Measurements from ENCODE around the gene MRPS34.
"Not testable (repeated sequence)": the region's sequence is repeated elsewhere in the genome, so short reads cannot be mapped to it uniquely, and the experiment has no call there.

MRPS34 gene

GRCh38 chr16:1746693-1747195 lies 26.2 kb downstream of the MRPS34 start:
- no peak for FAIRE-seq

GRCh38 chr16:1745900-1746692 lies 26.8 kb downstream of the MRPS34 start:
- FAIRE-seq, result no peak

GRCh38 chr16:1745181-1745899 lies 27.6 kb downstream of the MRPS34 start:
- no peak for FAIRE-seq

DNA sequence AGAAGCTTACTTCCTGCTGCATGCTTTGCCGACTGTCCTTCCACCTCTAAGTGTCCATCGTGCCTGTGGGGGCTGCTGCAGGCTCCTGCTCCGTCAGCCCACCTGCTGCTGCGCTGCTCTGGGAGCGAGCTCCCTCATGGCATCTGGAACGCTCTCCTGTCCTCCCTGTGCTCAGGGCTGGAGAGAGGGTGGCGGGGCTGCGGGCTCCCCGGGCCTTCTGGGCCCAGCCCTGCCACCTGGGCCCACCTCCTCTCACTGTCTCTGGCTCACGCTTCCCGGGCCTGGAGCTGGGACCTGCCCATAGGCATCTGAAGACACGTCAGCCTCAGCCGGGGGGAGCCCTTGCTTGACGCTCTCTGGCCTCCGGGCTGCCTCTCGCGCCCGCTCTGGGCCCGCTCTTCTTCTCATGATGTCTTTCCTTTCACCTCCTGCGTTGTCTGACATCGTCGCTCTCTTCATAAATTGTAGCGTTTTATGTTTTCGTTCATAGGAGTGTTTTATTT lies 28.5 kb downstream of the MRPS34 start:
- FAIRE-seq, result no peak

DNA sequence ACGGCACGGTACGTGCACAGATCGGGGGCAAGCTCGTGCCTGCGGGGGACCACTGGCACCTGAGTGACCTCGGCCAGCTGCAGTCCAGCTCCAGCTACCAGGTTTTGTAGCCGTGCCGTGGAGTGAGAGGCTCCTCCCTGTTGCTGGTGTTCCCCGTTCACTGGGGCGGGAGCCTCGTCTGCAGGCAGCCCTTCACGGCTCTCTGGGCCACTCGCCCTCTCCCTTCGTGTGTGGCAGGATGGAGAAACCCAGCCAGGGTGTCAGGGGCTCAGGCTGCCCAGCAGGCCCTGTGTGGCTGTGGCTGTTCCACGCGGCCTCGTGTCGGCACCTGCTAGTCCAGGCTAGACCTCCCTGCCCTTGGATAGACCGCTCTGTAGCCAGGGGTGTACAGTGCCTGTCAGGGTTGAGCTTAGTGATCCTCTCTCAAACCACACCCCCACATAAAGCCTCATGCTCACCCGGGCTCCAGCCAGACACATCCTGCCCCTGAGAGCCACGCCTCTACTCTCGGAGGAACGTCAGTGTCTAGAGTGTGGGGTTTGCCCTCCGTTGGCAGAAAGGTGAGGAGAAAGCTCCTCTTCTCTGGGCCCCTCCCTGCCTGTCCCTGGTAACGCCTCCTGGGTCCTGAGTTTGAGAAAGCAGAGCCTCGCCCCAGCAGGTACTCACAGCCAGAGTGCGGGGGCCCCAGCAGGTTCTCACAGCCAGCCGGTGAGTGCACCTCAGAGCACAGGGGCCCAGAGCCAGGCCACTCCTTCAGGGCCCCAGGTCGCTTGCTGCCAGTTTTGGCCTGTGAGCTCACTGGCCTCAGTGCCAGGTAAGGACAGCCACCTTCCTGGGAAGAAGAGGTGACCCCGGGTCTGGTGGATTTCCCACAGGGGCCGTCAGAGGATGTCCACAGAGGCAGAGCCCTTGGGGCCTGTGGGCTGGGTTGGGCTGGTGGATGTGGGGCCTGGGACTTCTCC lies 29.3 kb downstream of the MRPS34 start:
- FAIRE-seq, result no peak

GRCh38 chr16:1741553-1742165 lies 31.3 kb downstream of the MRPS34 start:
- FAIRE-seq, result no peak

DNA sequence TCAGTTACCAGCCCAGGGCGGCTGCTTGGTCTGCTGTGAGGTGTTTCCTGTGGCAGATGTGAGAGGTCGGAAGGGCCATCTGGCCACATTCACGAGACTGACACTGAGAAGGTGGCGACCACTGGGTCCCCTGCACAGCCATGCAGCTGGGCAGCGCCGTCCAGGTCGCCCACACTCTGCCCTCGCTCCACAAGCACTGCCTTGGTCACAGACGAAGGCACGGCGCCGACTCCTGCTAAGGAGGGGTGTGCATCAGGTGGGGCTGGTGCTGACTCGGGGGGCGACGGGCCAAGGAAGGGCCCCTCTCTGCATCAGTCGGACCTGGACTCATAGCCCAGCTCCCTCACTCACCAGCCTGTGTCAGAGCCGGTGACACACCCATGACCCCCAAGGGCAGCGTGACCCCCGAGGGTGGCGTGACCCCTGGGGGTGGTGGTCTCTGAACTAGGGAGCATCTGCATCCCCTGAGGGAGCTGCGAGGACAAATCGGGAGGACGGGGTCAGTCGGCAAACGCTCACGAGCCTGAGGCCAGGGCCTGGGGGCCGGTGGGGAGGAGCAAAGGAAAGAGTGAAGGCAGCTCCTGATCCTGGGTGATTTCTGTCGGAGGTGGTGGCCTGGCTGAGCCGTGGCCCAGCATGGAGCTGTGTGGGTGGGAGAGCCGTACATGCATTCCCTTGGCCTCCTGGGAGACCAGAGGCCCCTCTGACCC lies 32.0 kb downstream of the MRPS34 start:
- no peak for FAIRE-seq

DNA sequence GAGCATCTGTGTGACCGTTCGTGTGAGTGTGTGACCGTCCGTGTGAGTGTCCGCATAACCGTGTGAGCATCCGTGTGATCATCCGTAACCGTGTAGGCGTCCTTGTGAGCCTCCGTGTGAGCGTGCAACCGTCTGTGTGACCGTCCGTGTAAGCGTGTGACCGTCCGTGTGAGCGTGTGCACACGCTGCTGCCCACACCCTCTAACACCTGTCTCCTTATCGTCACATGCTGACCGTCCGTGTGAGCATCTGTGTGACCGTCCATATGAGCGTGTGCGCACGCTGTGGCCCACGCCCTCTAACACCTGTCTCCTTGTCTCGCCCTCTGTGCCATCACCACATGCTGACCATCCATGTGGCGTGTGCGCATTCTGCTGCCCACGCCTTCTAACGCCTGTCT lies 32.7 kb downstream of the MRPS34 start:
- no peak for FAIRE-seq

- FAIRE-seq, result no peak
These were observed 38.1 kb downstream of the MRPS34 start for GRCh38 chr16:1734816-1735215.

DNA sequence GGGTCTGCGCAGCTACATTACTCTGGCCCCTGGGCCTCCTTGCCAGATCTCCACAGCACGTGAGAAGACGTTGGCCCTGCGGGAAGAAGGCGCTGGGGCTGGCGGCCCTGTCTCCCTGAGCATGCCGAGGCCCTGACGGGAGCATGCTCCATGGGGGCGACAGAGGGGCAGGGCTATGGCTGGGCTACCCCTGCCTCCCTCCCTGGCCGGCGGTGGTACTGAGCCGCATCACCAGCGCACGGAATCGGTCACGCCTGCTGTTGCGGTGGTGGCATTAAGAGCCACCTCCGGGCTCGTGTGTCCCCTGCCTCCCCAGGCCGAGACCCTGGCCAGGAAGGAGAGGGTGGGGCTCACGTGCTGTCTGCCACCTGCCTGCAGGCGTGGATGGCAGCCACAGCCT lies 38.8 kb downstream of the MRPS34 start:
- no peak for FAIRE-seq

DNA sequence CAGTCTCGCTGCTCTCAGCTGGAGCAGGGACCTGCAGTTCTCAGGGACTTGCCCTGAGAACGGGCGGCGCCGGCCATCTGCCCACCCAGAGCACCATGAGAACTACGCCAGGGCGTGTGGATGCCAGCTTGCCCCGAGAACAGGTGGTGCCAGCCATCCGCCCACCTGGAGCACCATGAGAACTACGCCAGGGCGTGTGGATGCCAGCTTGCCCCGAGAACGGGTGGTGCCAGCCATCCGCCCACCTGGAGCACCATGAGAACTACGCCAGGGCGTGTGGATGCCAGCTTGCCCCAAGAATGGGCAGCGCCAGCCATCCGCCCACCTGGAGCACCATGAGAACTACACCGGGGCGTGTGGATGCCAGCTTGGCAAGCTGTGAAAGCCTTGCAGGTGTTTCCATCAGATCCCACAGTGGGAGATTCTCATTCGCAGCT lies 40.4 kb downstream of the MRPS34 start:
- FAIRE-seq, result not testable (repeated sequence)

GRCh38 chr16:1732071-1732470 lies 40.9 kb downstream of the MRPS34 start:
- no peak for FAIRE-seq

GRCh38 chr16:1731603-1732002 lies 41.3 kb downstream of the MRPS34 start:
- no peak for FAIRE-seq

- FAIRE-seq, result no peak
These were observed 41.9 kb downstream of the MRPS34 start for GRCh38 chr16:1731073-1731472.

GRCh38 chr16:1729445-1729844 lies 43.5 kb downstream of the MRPS34 start:
- FAIRE-seq, result no peak

DNA sequence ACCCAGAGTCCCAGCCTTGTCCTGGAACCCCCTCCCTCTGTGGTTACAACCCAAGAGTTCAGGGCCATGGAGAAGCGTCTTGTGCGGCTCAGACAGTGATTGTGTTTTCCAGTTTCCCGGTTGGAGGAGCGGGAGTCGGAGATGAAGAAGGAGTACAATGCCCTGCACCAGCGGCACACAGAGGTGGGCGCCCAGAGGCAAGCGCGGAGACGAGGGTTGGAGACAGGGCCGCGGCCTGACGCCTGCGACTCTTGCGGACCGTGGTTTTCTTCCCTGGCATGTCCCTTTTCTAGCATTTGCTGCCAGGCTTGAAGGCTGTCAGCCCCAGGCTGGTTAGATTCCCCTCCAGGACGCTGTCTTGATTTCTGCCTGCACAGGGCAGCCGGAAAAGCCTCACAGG lies 43.9 kb downstream of the MRPS34 start:
- no peak for FAIRE-seq

DNA sequence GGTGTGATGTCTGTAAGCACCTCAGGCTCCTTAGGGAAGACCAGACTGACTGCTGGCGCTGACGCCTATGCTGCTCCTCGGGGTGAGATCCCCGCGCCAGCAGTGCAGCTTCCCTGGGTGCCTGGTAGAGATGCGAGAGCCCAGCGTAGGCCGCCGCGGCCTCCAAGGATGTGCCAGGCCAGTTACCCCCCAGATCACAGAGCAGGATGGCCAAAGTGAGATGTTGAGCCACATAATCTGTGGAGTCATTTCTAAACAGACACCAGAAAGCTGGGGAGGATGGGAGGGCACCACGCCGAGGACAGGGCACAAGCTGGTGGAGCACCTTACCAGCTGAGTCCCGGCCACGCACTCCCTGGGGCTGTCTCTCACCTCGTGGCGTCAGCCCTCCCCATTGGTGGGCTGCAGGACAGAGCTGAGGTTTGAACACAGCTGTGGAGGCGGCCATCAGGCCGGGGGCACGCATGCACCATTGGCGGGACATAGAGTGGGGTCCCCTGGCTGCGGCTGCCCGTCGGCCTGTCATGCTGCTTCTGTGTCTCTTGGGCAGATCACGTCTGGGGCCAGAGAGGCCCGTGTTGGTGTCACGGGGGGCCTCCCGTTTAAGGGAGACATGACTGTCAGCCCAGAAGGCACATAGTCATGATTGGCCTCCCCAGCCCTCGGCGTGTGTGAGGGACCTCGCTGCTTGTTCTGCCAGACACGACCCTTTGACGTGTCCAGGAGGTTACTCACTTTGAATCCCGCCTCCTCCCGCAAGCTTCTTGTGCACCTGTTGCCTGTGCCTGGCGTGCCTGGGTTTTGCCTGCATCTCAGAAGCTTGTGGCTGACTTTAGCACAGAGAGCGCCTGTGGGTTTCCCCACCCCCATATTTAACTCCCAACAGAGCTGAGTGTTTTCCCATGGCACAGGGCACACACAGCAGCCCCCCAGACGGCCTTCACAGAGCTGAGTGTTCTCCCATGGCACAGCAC lies 45.0 kb downstream of the MRPS34 start:
- FAIRE-seq, result no peak

DNA sequence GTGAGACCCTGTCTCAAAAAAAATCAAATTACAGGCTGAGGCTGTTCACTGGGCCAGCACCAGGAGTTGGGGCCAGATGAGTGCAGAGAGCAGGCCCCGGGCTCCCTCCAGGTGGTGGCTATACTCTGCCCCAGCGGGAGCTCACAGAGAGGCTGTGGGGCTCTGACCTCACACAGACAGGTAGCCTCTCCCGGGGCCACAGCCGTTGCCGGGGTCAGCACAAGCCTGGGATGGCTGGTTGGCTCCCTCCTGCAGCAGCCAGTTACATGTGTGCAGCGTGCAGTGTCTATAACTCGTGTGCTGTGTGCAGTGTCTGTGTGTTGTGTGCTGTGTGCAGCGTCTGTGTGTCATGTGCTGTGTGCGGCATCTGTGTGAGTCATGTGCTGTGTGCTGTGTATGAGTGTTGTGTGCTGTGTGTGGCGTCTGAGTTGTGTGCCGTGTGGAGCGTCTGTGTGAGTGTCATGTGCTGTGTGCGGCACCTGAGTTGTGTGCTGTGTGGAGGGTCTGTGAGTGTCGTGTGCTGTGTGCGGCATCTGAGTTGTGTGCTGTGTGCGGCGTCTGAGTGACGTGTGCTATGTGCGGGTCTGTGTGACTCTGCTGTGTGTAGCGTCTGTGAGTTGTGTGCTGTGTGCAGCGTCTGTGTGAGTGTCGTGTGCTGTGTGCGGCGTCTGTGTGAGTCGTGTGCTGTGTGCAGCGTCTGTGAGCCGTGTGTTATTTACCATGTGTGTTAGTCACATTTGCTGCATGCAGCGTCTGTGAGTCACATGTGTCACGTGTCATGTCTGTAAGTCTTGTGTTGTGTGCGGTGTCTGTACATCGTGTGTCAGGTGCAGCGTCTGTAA lies 46.1 kb downstream of the MRPS34 start:
- FAIRE-seq, result no peak

GRCh38 chr16:1724491-1724890 lies 48.4 kb downstream of the MRPS34 start:
- FAIRE-seq, result no peak

Measured in colon (tissue), 2 donors.